Hindlimb muscle (tissue), 1 donor: ENCODE results near the gene GPHA2. TPM values are rescaled to one million over a fixed set of nuclear protein-coding genes. Genes with fewer than 3 reads are reported as not detected.
A peak's percentile ranks its signal among the peaks of the same experiment; 100 is the strongest.

Source experiments
- DNase-seq: peaks from one replicate; pipeline ENCODE4 v3.0.0-alpha.2; 2013
- polyA plus RNA-seq: library from polyadenylated mRNA; unstranded; fragments of 120-200 nt; gene quantifications from one replicate; pipeline ENCODE4 v1.2.1, GENCODE V29; 2013; ENCODE audit not compliant: insufficient read length

Gene GPHA2
- polyA plus RNA-seq, 1 donor, result not detected

DNA sequence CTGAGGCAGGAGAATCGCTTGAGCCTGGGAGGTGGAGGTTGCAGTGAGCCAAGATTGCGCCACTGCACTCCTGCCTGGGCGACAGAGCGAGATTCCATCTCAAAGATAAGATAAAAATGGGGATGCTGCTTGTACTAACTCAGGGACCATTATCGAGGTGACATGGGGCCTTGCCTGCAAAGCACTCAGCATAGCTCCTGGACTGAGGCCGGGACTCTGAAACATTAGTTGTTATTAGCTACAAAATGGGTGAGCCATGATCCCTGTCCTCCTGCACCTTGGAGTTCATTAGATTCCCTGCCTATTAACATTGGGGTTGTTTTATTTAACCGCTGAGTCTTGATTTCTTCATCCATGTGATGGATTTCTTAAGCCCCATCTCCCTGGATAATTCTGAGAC lies 6.1 kb downstream of the GPHA2 start:
- no peak for DNase-seq

DNA sequence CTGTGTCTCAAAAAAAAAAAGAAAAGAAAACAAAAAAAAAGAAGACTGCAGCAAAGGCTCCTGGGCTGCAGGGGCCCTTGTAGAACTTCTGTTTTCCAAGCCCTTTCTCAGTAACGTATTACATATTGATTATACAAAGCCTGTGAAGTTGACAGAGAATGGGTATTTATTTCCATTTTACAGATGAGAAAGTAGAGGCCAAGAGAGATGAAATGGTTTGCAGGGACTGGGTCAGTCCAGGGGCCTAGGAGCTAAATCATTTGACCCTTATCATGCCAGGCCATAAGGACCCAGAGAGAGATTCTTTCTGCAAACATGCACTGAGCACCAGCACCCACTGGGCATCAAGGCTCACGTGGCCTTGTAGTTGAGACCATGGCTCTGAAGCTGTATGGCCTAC lies 6.7 kb downstream of the GPHA2 start:
- DNase-seq, result no peak

DNA sequence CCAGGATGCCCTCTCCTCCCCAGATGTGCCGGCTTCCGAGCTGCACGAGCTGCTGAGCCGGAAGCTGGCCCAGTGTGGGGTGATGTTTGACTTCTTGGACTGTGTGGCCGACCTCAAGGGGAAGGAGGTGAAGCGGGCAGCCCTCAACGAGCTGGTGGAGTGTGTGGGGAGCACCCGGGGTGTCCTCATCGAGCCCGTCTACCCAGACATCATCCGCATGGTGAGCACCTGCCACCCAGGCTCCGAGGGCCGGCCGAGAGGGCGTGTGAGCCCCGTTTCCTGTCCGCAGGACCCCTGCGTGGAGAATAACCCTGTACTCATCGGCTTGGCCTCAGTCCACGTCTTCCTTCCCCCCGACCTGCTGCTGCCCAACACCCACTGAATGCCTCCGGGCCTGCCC lies 9.0 kb downstream of the GPHA2 start:
- no peak for DNase-seq

DNA sequence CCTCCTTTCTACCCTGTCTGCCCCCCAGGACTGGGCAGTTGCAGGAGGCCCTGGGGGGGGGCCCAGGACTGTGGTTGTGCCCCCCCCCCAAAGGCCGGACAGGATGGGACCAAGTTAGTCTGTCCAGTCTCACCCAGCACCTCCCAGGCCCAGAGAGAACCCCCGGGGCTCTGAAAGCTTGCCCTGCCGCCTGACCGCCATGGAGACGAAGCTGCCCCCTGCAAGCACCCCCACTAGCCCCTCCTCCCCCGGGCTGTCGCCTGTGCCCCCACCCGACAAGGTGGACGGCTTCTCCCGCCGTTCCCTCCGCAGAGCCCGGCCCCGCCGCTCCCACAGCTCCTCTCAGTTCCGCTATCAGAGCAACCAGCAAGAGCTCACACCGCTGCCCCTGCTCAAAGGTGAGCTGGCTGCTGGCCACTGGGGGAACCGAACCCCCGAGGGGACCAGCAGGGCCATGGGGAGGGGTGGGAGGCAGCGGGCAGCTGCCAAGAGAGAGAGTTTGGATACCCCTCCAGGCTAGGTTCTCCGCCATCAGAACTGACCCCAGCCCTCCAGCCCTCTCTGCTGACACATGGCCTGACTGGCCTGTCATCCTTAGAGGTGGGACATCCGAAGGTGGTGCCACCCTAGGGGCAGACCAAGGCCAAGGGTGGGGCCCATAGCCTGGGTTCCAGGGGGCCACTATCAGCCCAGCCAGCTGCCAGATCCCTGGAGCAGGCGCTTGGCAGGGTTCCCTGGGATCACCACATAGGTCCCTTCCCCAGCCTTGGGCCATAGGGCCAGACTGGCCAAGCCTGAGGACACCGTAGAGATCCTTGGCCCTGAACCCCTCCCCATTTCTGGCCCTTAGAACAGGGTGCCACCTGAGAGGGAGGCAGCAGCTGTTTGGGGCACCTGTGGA lies 9.9 kb downstream of the GPHA2 start:
- DNase-seq, result no peak

DNA sequence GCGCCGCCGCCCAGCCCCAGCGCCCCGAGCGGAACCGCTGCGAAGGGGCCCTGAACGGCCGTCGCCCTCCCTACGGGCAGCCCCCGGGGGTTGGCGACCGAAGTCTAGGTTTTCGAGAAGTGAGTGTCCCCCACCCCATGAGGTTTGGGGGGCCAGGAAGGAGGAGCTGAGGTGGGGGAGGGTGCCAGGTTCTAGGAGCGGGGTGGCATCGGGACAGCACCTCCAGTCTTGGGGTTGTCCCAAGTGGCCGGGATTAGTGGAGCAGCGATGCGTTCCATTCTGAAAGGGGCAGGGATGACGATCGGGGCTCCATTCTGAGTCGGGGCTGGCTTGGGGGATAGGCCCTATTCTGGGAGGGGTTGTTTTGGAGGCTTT lies 10.8 kb downstream of the GPHA2 start:
- DNase-seq, result no peak

DNA sequence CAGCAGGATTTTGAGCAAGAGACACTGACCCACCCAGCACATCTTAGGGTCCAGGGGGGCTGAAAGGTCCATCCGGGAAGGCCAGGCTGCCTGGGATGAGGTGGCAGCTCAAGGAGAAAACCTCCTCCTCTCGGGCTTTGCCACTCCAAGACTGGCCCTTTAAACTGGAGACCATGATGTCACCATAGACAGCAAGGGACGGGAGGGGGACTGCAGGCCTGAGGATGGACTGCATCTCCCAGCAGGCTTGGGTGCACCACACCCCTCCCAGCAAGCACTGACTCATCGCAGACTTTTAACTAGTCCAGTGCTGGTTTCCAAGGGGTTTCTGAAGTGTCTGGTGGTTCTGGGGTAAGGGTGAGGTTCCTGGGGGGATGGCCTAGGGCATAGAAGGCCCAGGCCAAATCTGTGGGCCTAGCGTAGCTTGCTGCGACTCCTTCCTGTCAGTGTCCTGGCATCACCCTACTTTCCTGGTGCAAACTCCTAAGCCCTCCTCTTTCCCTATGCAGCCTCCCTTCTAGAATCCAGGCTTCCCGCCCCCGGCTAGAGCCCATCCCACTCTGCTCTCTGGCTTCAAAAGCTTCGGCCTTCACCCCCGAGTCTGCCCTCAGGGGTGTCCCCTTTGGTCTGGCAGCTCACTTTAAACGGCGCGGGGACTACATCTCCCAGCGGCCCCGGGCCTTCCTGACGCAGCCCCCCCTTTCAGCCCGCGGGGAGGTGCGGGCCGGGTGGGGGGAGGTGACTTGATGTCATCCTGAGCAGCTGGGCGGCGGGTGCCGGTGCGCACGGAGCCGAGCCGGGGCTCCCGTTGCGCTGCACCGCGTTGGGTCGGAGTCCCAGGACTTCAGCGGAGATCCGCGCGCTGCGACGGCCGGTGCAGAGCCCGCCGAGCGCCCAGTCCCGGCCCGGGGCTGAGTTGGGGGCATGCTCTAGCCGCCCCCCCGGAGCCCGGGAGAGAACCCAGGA lies 11.5 kb downstream of the GPHA2 start, which contains the start of gene PPP2R5B:
Gene PPP2R5B (plus strand): TSS at position 746 of the 966 bp plus-strand sequence. CDS start 1,046 bp downstream, outside the sequence.
- peak; percentile 93 for DNase-seq

DNA sequence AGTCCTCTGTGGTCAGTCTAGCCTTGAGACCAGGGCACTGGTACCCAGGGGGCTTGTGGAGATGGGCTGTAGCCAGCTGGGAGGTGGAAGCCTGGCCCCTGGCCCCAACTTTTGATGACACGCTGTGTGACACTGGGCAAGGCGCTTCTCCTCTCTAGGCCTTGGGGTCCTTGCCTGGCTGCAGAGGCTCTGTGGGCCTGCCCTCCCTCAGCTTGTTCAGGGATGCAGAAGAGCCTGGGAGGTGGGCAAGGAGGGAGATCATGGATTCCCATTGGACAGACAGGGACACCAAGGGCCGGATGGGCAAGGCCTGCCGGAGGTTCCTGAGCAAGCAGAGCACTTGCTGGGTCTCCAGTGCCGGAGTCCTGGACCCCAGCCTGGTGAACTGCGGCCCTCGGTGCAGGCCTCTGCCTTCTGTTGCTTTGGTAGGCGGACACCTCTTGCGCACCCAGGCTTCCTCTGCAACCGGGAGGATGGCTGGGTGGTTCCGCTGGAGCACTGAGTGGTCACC lies 12.5 kb downstream of the GPHA2 start:
- no peak for DNase-seq

DNA sequence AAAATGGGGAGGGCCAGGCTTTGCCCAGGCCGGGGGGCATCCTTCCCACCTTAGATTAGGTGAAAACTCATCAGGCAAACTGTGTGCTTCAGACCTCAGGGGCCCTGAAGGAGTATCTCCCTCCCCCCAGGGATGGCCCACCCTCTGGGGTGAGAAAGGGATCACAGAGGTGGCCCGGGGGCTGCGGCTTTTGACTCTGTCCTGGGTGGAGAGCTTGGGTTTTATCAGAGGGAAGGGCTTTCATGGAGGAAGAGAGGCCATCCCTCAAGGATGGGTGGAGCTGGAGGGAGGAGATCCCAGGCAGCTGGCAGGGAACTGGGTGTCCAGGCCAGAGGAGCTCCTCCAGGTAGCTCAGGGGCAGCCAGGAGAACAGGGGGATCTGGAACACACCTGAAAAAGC lies 14.3 kb downstream of the GPHA2 start:
- no peak for DNase-seq

DNA sequence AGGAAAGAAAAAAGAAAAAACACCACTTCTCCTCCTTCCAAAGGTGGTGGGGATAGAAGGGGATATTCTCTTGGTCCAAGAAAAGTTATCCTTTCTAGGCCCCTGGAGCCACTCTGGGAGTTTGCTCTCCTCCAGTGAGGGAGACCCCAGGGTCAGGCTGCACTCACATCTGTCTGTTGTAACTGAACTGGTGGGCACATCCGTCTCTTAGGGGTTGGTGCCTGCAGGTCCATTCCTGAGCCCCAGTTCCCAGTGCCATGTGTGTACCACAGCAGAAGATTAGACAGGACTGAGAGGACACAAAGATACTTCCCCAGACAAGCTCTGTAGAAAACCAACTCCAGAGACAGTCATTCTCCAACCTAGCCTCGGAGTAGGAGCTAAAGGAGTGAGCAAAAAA lies 15.6 kb downstream of the GPHA2 start:
- no peak for DNase-seq

DNA sequence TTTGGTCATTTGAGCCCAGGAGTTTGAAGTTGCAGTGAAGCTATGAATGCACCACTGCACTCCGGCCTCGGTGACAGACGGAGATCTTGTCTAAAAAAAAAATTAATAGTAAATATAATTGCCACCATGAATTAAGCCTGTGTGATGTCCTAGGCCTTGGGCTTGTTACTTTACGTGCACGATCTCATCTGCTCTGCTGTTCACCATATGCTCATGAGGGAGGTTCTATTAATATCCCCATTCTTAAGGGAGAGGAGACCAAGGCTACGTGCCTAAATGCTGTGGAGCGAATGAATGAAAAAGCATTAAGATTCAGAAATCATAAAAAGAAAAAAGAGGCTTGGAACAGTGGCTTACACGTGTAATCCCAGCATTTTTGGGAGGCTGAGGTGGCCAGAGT lies 16.1 kb downstream of the GPHA2 start:
- no peak for DNase-seq

DNA sequence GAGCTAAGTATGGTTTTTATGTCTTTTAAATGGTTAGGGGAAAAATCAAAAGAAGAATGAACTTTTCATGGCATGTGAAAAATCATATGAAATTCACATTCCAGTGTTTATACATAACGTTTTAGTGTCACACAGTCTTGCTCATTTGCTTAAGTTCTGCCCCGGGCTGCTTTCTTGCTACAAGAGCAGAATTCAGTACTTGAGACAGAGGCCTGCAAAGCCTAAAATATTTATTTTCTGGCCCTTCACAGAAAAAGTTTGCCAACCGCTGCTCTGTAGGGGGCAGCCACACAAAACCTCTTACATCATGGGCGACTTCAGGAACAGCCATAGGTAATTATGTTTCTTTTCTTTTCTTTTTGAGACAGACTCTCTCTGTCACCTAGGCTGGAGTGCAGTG lies 17.7 kb downstream of the GPHA2 start:
- no peak for DNase-seq

DNA sequence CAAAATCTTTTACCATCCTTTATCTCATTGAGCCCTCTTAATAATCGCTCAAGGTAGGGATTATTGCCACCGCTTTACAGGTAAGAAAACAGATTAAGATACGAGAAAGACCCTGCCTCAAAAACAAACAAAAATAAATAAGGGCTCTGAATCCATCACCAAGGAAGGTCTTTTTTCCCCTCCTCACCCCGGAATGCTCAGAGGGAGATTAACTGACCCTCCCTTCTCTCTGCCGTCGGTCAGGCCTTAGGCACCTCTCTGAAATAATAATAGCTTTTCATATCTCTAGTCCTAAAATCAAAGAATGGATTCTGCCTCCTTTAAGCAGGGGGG lies 18.1 kb downstream of the GPHA2 start:
- no peak for DNase-seq

DNA sequence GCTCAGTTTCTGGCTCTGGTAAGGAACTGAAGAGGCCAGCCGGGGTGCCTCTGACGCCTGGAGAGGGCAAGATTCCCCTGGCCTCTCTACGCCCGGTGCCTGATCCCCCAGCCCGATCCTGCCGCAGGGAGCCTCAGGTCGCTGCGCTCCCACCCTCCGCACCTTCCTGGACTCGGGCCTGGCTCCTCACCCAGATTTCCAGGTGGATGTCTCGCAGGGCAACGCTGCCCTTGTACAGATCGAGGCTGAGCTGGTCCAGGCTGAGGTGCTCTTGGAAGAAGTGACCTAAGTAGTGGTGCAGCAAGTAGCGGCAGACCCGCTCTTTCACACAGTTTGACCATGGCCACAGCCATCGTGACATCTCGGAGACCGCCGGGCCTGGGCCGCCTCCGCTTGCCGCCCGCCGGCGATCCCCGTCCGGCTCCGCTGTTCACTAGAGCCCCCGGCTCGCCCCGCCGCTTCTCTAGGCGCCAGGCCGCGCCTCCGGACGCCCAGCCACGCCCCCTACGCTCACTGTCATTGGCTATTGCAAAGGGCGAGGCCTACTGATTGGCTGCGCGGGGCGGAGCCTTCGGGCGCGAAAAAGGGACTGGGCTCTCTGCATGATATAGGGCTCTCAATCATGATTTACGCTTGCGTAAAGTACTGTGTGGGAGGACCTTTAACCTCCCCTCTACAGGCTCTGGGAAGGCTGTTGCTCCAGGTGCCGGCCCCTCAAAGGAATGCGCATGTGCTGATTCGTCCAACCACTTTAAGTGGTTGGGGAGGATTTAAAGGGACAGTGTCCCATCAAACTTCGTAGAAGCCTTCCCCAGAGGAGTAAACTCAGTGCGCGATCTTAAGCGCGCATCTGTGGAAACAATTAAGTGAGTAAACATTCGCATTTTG lies 18.7 kb downstream of the GPHA2 start, which contains the start of gene ATG2A:
Gene ATG2A (minus strand): TSS at position 435 of the 888 bp plus-strand sequence. CDS start 74 bp downstream, at position 361.
- peak; percentile 99 for DNase-seq

DNA sequence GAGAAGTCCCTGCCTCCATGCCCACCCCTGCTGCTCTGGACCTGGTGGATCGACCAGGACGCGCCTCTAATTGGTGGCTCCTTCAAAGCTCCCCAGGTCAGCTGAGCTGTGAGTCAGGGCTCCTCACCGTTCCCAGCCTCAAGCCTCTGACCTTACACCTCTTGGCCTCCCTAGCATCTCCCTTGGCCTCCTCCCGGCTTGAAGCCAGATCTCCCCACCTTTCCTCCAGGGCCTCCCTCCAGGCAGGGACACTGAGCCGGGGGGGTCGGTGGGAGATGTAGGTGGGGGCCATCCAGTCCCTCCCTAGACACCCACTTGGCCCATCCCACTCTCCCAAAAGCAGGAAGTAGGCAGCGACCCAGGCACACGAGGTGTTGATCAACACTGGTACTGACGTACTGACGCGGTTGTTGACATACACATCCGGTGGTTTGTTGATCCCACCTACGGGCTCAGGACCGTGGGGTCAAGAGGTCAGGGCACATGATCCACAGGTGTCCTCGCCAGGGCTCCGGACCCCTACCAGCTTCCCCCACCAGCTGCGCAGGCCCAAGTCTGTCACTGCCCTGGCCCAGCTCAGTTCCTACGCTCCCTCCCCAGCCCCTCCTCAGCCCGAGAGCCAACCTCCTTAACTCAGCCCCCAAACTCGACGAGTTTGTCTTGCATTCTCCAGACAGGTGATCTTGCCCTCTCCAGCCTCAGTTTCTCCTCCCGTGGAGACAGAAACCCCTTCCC lies 19.5 kb downstream of the GPHA2 start:
- DNase-seq, result no peak

DNA sequence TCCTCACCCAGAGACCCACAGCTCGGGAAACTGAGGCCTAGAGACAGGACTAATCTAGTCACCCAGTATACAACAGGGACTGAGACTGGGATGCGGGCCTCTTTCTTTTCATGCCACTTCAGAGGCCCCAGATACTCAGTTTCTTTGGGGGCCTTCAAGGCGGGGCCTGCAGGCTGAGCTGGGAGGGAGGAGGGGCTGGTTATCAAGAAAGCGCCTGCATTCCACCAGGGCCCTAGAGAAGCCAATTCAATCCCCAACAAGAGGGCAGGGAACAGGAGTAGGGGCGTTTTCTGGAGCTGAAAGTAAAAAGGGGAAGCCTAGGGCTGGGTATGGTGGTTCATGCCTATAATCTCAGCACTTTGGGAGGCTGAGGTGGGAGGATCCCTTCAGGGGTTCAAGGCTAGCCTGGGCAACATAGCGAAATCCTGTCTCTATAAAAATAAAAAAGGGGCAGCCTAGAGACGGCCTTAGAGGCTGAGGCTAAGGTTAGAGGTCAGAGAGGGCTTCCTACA lies 20.3 kb downstream of the GPHA2 start:
- DNase-seq, result no peak

DNA sequence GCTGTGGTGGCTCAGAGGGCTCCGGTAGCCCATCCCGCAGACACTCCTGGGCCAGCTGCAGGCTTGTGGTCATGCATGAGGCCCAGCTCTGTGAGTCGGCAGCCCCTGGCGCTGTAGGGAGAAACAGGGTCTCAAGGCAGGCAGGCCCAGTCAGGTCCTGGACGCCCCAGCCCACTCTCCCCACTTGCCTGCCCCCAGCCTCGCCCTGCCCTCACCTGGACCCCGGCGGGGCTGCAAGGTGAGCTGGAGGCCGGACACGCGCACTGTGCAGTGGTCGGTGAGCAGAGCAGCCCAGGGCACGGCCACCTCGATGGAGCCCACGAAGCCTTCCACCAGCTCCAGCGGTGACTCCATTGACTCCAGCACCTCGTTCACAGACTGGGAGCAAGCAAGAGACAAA lies 21.6 kb downstream of the GPHA2 start:
- no peak for DNase-seq

DNA sequence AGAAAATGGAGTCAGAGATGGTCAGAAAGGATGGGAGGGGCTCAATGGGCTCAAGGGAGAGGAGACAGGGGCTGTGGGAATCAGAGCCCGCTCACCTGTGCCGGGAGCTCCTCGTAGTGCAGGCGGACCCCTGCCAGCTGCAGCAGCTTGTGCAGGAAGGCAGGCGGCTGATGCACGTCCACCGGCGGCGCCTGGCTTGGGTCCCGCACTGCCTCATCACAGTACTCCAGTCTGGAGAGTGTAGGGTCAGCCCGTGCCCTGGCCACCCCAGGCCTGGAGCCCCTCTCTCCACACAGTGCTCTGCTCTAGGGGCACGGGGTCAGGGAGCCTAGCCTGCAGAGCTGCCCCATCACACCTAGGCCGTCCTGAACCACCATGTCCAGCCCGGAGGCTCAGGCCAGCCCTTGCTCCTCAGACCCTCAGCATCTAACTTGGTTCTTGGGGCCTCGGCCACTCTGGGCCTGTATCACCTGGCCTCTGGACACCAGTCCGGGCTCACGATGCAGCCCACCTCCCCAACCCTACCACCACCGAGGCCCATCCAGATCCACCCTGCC lies 22.4 kb downstream of the GPHA2 start:
- no peak for DNase-seq

DNA sequence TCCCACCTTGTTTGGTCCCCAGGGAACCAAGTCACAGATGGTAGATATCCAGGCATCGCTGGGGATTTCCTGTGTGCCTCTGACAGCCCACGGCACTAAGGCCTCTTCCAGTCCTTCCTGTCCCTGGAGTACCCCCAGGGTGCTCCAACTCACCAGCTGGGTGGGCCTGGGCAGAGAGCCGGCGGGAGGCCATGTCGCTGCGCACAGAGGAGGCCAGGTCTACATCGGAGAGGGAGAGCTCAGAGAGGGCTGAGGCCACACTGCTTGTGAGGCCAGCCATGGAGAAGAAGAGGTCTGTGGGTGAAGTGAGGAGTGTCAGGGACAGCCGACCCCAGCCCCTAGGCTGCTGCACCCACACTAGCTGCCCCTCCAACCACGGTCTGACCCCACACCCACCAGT lies 24.0 kb downstream of the GPHA2 start:
- no peak for DNase-seq

DNA sequence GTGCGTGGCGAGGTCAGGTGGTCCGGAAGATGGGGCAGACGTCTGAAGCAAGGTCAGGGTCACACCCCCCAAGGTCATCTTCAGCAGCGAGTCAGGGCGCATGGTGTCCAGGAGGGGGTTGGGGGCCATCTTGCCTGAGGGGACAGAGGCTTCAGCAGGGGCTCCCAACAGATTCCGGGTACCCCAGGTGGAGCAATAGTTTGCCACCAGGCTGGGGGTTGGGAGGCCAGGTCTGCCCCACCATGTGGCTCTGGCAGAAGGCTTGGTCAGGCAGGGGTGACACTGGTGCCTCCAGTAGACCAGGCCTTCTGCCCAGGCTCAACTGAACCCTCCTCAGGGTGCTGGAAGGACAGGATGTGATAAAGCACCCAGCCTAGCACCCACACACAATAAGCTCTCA lies 24.6 kb downstream of the GPHA2 start:
- no peak for DNase-seq

DNA sequence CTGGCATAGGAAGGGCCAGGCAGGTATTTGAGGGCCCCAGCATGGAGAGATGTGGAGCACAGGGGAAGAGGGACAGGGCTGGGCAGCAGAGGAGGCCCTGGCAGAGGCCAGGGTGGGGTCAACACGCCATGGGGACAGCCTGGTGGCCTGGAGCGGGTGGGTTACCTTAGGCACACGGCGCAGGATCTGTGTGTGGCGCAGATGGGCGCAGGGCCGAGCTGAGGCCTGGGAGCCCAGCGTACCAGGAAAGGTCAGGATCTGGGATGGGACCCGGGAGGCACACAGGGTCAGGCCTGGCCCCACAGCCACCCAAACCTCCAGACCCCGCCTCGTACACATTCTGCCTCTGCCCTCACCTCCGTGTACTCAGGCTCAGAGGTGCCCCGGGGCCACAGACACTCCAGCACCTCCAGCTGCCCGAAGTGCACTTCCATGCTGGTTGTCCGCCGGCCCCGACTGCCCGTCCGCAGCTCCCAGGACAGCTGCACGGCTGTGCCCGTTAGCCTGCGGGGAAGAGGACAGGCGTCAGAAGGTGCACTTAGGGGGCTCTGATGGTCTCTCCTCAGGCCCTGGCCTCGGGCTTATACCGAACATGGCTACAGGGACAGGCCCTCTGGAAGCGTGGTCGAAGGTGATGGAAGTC lies 25.1 kb downstream of the GPHA2 start:
- DNase-seq, result no peak
